Erythroblast (primary cell): ENCODE data around the gene ZNF175.

Experiments
- DNase-seq, 2 experiments: peaks; one replicate each; lab custom pipeline; 2025; lab: John Stamatoyannopoulos, UW
- GATA1 ChIP-seq: IDR thresholded peaks from 2 replicates; pipeline ENCODE4 v1.6.1; 2011; ENCODE audit warnings: low read depth, mild to moderate bottlenecking, control low read depth, low read length, moderate library complexity
- POLR2A ChIP-seq: IDR thresholded peaks from 2 replicates; pipeline ENCODE4 v1.6.1; 2011; ENCODE audit warnings: mild to moderate bottlenecking, low read length

ZNF175 gene

GRCh38 chr19:51566489-51567100 lies 4.5 kb upstream of the ZNF175 start:
- peak in 1 of 2 experiments; percentile 49 for DNase-seq
- TF ChIP-seq POLR2A: no peak

DNA sequence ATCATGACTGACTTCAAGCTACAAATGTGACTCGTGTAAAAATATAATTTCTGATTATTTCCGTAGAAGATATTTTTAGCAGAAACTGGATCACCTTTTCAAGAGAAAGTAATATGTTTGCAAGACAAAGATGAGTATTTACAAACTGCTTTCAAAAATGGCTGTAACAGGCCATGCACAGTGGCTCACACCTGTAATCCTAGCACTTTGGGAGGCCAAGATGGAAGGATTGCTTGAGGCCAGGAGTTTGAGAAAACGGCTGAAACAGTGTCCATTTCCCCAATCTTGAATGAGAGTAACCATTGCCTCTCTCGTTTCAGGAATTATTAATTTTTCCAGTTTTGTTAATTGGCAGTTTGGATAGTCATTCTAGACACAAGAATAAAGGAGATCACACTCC lies 3.5 kb upstream of the ZNF175 start:
- no peak for TF ChIP-seq GATA1
- TF ChIP-seq POLR2A: no peak

GRCh38 chr19:51568456-51568855 lies 2.6 kb upstream of the ZNF175 start:
- no peak for DNase-seq
- TF ChIP-seq POLR2A (no peak), GATA1 (no peak)

More for the DNA sequence above, 3.5 kb upstream of the ZNF175 start:
- DNase-seq: no peak

- TF ChIP-seq POLR2A (no peak), GATA1 (no peak)
- peak; percentile 56 to 70 for DNase-seq
Observed at GRCh38 chr19:51571599-51571998, 516 bp downstream of the ZNF175 start.

- peak; percentile 83 for TF ChIP-seq POLR2A
- no peak for TF ChIP-seq GATA1
- peak; percentile 77 to 85 for DNase-seq
Observed at GRCh38 chr19:51572410-51572809, 1.3 kb downstream of the ZNF175 start.

DNA sequence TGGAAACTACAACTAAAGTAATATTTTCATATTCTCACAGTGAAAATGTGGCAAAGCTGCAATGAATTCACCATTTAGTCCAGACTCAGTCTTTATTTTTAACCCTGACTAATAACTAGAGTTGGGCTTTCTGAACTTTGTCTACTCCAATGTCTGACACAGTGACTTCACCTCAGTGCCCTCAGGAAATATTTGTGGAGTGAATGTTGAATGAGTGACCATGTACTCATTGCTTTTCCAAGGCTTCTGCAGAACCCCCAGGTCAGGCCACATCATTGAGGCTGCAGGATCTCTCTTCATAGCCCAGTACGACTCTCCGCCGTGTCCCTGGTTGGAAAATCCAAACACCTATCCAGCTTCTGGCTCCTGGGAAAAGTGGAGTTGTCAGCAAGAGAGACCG lies 1.8 kb downstream of the ZNF175 start:
- DNase-seq: no peak
- TF ChIP-seq GATA1 (no peak), POLR2A (no peak)

DNA sequence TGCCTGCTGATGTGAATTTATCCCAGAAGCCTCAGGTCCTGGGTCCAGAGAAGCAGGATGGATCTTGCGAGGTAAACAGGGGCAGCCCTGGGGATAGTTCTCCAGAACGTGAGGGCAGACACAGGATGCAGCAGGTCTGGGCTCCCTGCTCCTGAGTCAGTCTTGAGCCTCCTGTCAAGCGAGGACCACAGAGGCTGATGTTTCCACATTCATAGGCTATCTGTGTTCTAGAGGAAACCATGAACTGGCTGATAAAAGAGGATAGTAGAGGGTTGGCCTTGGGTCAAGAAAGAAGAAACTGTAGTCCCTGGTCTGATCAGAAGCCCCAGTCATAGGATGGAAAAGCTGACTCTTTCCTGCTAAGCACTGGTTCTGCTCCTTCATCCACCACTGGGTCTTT lies 2.2 kb downstream of the ZNF175 start:
- TF ChIP-seq POLR2A (peak; percentile 66), GATA1 (no peak)
- DNase-seq: peak; percentile 60 to 72

DNA sequence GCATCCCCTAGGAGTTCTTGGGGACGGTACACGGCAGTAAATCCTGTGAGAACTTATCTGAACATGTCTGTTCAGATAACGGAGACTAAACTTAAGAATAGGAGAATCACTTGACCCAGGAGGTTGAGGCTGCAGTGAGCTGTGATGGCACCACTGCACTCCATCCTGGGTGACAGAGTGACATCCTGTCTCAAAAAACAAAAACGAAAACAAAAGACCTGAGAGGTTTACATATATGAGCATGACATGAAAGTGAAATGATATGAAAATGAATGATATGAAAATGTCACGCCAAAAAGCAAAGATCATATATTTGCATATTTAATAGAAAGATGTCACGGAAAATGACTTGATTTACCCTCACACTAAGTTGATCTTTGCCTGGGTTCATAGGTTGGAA lies 5.8 kb downstream of the ZNF175 start:
- no peak for DNase-seq
- TF ChIP-seq POLR2A: no peak

DNA sequence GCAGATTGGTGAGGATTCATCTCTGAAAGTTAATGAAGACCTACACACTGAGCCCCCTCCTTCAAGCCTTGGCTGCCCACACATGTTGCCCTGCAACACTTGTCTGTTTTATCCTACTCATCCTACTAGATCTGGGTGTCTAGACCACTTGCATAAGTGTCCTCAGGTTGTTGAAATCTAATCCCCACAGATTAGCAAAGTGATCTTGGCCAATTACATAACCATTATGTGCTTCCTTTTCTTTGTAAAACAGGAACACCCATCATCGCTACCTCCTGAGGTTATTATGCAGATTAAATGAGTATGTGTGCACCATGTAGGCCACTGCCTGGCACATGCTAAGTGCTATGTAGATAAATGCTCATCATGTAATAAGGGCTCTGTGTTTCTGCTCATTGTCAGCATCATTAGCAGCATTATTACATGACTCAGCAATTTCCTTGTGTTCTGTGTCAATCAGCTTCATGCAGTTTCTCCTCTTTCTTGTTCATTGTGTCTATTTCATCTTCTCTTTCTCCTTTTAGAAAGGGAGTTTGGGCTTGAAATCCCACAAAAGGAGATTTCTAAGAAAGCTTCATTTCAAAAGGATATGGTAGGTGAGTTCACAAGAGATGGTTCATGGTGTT lies 15.1 kb downstream of the ZNF175 start:
- TF ChIP-seq POLR2A (no peak), GATA1 (no peak)
- no peak for DNase-seq

DNA sequence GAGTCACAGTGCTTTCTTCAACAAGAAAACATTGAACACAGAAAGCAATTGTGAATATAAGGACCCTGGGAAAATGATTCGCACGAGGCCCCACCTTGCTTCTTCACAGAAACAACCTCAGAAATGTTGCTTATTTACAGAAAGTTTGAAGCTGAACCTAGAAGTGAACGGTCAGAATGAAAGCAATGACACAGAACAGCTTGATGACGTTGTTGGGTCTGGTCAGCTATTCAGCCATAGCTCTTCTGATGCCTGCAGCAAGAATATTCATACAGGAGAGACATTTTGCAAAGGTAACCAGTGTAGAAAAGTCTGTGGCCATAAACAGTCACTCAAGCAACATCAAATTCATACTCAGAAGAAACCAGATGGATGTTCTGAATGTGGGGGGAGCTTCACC lies 15.7 kb downstream of the ZNF175 start:
- no peak for TF ChIP-seq POLR2A
- no peak for TF ChIP-seq GATA1
- DNase-seq: no peak

DNA sequence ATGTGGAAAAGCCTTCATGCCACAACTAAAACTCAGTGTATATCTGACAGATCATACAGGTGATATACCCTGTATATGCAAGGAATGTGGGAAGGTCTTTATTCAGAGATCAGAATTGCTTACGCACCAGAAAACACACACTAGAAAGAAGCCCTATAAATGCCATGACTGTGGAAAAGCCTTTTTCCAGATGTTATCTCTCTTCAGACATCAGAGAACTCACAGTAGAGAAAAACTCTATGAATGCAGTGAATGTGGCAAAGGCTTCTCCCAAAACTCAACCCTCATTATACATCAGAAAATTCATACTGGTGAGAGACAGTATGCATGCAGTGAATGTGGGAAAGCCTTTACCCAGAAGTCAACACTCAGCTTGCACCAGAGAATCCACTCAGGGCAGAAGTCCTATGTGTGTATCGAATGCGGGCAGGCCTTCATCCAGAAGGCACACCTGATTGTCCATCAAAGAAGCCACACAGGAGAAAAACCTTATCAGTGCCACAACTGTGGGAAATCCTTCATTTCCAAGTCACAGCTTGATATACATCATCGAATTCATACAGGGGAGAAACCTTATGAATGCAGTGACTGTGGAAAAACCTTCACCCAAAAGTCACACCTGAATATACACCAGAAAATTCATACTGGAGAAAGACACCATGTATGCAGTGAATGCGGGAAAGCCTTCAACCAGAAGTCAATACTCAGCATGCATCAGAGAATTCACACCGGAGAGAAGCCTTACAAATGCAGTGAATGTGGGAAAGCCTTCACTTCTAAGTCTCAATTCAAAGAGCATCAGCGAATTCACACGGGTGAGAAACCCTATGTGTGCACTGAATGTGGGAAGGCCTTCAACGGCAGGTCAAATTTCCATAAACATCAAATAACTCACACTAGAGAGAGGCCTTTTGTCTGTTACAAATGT lies 16.4 kb downstream of the ZNF175 start:
- TF ChIP-seq GATA1 (no peak), POLR2A (no peak)
- DNase-seq: no peak

DNA sequence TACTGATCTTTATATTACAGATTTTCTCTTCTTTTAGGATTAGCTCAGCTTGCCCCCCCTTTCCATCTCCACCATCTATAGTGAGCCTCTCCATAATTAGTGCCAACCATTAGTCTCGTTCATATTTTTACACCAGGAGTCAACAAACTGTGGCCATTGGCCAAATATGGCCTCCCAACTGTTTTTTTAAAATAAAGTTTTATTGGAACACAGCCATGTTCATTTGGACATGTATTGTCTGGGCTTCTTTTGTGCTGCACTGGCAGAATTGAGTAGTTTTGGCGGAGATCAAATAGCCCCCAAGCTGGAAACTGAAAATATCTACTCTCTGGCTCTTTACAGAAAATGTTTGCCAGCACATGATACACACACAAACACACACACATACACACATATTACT lies 18.4 kb downstream of the ZNF175 start:
- no peak for DNase-seq
- TF ChIP-seq POLR2A: no peak
- TF ChIP-seq GATA1: no peak

DNA sequence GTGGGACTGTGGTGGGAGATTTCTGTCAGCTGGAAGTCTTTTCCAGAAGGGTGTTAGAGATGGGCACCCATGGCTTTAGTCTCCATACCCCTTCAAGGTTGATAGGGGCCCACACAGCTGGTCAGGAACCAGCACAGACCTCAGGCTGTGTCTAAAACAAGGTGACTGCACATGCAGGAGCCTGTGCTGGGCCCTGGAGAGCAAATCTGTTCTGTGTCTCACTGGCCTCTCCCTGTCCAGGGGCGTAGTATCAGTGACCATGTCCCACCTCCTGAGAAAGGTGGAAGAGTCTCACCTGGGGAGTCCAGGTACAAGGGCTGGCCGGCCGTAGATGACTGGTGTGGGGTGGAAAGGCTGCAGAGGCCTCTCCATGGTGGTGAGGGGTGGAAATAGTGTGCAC lies 19.4 kb downstream of the ZNF175 start:
- TF ChIP-seq GATA1 (no peak), POLR2A (no peak)
- DNase-seq: no peak

DNA sequence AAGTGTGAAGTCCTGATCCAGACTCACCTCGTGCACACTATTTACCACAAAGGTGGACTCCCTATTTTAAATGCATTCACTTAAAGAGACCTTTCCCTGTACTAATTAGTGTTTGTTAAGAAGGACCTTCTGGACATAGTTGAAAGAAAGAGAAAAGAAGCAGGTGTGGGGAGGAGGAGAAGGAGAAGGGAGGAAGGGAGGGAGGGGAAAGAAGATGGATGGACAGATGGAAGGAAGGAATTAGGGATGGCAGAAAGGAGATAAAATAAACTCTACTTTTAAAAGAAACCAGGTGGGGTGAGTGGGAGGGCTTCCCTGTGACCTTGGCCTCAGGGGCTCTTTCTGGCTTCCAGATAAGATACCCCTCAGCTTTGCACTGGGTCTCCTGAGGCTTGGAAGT lies 21.4 kb downstream of the ZNF175 start:
- TF ChIP-seq GATA1: no peak
- no peak for TF ChIP-seq POLR2A

GRCh38 chr19:51593138-51593890 lies 22.2 kb downstream of the ZNF175 start:
- no peak for DNase-seq
- TF ChIP-seq POLR2A: peak; percentile 15
- no peak for TF ChIP-seq GATA1

More for the DNA sequence above, 21.4 kb downstream of the ZNF175 start:
- no peak for DNase-seq
